Measurements from ENCODE around the gene ZNF408.

DNA sequence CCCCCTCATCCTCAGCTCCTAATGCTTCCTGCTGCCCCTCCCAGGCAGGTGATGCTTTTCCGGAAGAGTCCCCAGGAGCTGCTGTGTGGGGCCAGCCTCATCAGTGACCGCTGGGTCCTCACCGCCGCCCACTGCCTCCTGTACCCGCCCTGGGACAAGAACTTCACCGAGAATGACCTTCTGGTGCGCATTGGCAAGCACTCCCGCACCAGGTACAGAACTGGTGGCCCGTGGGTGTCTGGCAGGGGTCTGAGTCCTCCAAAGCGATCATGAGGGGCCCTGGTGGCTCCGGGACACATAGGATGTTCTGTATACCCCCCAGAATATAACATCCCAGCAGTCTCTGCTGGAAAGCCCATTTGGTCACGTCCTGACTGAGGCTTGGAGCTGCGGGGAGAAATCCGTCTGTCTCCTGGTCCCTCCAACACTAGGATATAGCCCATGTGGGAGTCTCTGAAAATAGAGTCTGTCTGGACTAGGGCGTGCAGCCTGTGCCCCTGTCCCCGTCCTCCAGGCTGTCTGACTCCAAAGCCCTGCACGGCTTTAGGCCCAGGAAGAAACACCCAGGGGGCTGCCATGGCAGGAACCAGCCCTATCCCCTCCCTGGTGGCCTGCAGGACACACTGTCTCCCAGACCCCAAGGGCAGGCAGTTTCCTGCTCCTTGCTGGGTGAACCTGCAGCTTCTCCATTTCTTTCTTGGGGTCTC is 27.3 kb downstream of the ZNF408 start:
- no peak for TF ChIP-seq POLR2AphosphoS5 (IDR thresholded peaks at IDR 0.05; ENCODE audit: low read depth, low read length)
- no peak for TF ChIP-seq POLR2A (IDR thresholded peaks at IDR 0.05; ENCODE audit: low read depth, low read length)
- TF ChIP-seq TAF1 (IDR thresholded peaks at IDR 0.05; ENCODE audit: low read depth, low read length) = no peak
- no peak for TF ChIP-seq PAX5 (IDR thresholded peaks at IDR 0.05; ENCODE audit: insufficient read depth, low read length, severe bottlenecking)
- TF ChIP-seq SPI1 (IDR thresholded peaks at IDR 0.05; ENCODE audit: low read depth, low read length) = no peak

Measured in GM12891 (cell line).